H1 (cell line): ENCODE data around the gene OVCH2.

Experiments
- CEBPB ChIP-seq: IDR thresholded peaks from 2 replicates; pipeline ENCODE4 v1.6.1; 2012; ENCODE audit warnings: low read depth, low read length
- CHD2 ChIP-seq: IDR thresholded peaks from 2 replicates; pipeline ENCODE4 v1.6.1; 2012; ENCODE audit warnings: low read length, improper control_type of control experiment
- CTCF ChIP-seq, 3 experiments: IDR thresholded peaks; 1 replicate in 2 of 3; 2 replicates in 1 of 3; pipeline versions ENCODE4 v1.5.1 to v1.6.1; 2011; ENCODE audit warnings: low read length in 3 of 3, mild to moderate bottlenecking in 3 of 3, inconsistent platforms in 2 of 3, low read depth in 1 of 3, moderate library complexity in 1 of 3; ENCODE audit not compliant: insufficient read depth in 1 of 3; ENCODE audit errors: control extremely low read depth in 1 of 3
- EGR1 ChIP-seq: IDR thresholded peaks from 2 replicates; pipeline ENCODE4 v1.6.1; 2011; ENCODE audit warnings: low read depth, low read length, borderline replicate concordance
- EZH2 ChIP-seq: fragments of 200-600 bp; sonication (generic); IDR thresholded peaks from 2 replicates; pipeline ENCODE4 v1.7.1; 2012; ENCODE audit warnings: low read depth, mild to moderate bottlenecking, moderate library complexity, low read length, inconsistent platforms; ENCODE audit not compliant: severe bottlenecking
- HDAC6 ChIP-seq: IDR thresholded peaks from one replicate; pipeline ENCODE4 v1.7.1; 2012; ENCODE audit warnings: low read depth, mild to moderate bottlenecking, inconsistent platforms, low read length, moderate library complexity
- MAFK ChIP-seq: IDR thresholded peaks from 2 replicates; pipeline ENCODE4 v1.6.1; 2012; ENCODE audit warnings: low read depth, mild to moderate bottlenecking, improper control_type of control experiment, low read length
- POLR2A ChIP-seq, 2 experiments: IDR thresholded peaks; 1 replicate in 1 of 2; 2 replicates in 1 of 2; pipeline ENCODE4 v1.6.1; 2011; ENCODE audit warnings: low read depth in 2 of 2, low read length in 2 of 2, mild to moderate bottlenecking in 2 of 2; ENCODE audit errors: control extremely low read depth in 1 of 2
- RAD21 ChIP-seq, 2 experiments: IDR thresholded peaks in 1 of 2; conservative IDR thresholded peaks in 1 of 2; 2 replicates each; pipeline ENCODE4 v1.6.1; 2011; ENCODE audit warnings: low read depth in 2 of 2, low read length in 2 of 2, improper control_type of control experiment in 1 of 2, inconsistent platforms in 1 of 2, mild to moderate bottlenecking in 1 of 2, moderate library complexity in 1 of 2
- RFX5 ChIP-seq: IDR thresholded peaks from 2 replicates; pipeline ENCODE4 v1.6.1; 2011; ENCODE audit warnings: low read depth, low read length, improper control_type of control experiment, borderline replicate concordance
- SP2 ChIP-seq: IDR thresholded peaks from 2 replicates; pipeline ENCODE4 v1.6.1; 2012; ENCODE audit warnings: mild to moderate bottlenecking, low read length, inconsistent platforms
- SP4 ChIP-seq: IDR thresholded peaks from 2 replicates; pipeline ENCODE4 v1.6.1; 2012; ENCODE audit warnings: low read length, inconsistent platforms

GRCh38 chr11:7645206-7645605 is 61.1 kb downstream of the OVCH2 start:
- no peak for TF ChIP-seq EGR1
- TF ChIP-seq CTCF (IDR thresholded peaks at IDR 0.05; ENCODE audit: control extremely low read depth in 1 of 3, insufficient read depth in 1 of 3, low read depth in 1 of 3, low read length in 3 of 3), result no peak
- TF ChIP-seq RAD21 (IDR thresholded peaks at IDR 0.05 in 1 of 2, conservative IDR thresholded peaks at IDR 0.05 in 1 of 2; ENCODE audit: low read depth in 2 of 2, low read length in 2 of 2), result no peak
- no peak for TF ChIP-seq MAFK
- TF ChIP-seq EZH2, result no peak
- TF ChIP-seq CEBPB, result no peak
- TF ChIP-seq CHD2, result no peak
- no peak for TF ChIP-seq RFX5
- no peak for TF ChIP-seq SP4
- TF ChIP-seq SP2, result no peak
- no peak for TF ChIP-seq HDAC6
- no peak for TF ChIP-seq POLR2A (IDR thresholded peaks at IDR 0.05; ENCODE audit: control extremely low read depth in 1 of 2, low read depth in 2 of 2, low read length in 2 of 2)
